Measurements from ENCODE around the gene CHAD.

The CHAD gene

DNA sequence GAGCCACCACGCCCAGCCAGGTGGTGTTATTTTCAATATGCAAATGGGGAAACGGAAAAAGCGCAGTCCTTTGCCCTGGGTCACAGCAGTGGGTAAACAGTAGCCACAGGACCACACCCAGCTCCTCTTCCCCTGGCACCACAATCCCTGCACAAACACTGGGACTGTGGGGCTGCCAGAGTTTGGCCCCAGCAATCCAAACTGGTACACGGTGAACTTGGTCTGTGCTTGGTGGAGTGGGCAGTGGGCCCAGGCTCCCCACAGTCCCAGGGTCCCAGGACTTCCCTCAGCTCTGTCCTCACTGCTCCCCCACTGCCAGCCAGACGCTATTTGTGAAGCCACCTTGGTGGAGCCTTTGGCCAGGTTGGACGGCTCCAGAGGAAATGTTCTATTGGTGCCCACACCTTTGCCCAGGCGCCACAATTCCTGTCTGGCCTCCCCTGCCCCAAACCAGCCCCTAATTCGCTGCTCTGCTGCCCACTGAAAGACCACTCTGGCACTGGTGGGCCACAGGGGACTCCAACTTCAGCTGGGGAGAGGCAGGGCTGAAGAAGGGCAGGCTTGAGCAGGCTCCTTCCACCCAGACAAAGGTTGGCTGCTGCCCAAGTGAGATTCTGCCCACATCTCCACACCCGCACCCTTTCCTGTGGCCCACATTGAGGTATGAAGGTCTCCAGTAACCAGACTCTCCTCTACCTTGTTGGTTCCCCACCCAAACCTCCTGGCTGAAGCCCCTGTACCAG, 2.1 kb downstream of the CHAD start:
- Histone ChIP-seq H3K4me1 (ENCODE audit: control insufficient read depth, insufficient read depth, low read length) (no peaks in the 10 kb centered on the region), H3K9me3 (ENCODE audit: control insufficient read depth, low read length) (no peaks in the 10 kb centered on the region), H3K27ac (ENCODE audit: insufficient read depth, low read depth, low read length, poor library complexity, severe bottlenecking) (no peak overlapping the region), H3K4me3 (ENCODE audit: insufficient read depth, low read depth, low read length) (no peak overlapping the region), H3K27me3 (ENCODE audit: control insufficient read depth, insufficient read depth, low read length, poor library complexity, severe bottlenecking) (peaks cover 33% of the 10 kb centered on the region), H3K36me3 (ENCODE audit: control insufficient read depth, insufficient read depth, low read length) (no peaks in the 10 kb centered on the region)
- 91 to 92% methylated on average over 9 of the region's 9 CpGs for WGBS, 2 experiments

DNA sequence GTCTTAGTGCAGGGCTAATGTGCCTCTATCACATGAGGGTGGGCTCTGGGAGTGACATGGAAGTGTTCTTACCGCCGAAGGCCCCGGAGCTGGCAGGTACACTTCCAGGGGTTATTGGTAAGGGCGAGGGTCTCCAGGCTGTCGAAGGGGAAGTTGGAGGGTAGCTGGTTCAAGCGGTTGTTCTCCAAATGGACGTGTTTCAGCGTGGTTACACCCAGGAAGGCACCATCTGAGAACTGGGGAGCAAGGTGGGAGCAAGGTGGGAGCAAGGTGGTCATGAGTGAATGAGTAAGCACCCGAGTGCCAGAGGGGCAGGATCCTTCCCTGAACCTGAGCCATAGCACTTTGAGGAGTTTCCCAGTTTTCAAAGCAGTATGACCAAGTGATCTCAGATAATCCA, 3.0 kb downstream of the CHAD start:
- no peak overlapping the region for H3K4me3 ChIP-seq (ENCODE audit: insufficient read depth, low read depth, low read length)
- H3K9me3 ChIP-seq (ENCODE audit: control insufficient read depth, low read length), result no peaks in the 10 kb centered on the region
- WGBS, 2 experiments, result 94 to 95% methylated on average over 9 of the region's 9 CpGs
- H3K36me3 ChIP-seq (ENCODE audit: control insufficient read depth, insufficient read depth, low read length), result no peaks in the 10 kb centered on the region
- no peaks in the 10 kb centered on the region for H3K4me1 ChIP-seq (ENCODE audit: control insufficient read depth, insufficient read depth, low read length)
- H3K27me3 ChIP-seq (ENCODE audit: control insufficient read depth, insufficient read depth, low read length, poor library complexity, severe bottlenecking), result peaks cover 33% of the 10 kb centered on the region
- no peak overlapping the region for H3K27ac ChIP-seq (ENCODE audit: insufficient read depth, low read depth, low read length, poor library complexity, severe bottlenecking)

DNA sequence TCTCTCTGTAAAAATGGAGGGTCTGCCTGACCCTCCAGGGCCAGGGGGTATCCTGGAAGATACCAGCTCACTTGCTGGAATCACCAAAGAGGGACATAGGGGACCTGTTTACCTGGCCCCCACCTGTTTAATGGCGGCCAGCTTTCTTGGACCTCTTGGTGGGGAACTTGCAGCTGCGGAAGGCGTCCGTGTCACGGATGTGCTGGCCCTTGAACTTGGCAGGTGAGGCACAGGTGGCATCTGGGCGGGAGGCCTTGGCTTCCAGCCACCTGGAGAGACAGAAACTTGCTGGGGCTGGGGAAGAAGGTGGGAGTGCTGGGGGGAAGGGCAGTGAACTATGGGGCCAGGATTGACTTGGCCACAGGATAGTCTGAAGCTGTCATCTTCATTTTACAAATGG, 3.5 kb downstream of the CHAD start:
- Histone ChIP-seq H3K4me3 (ENCODE audit: insufficient read depth, low read depth, low read length) (no peak overlapping the region), H3K27ac (ENCODE audit: insufficient read depth, low read depth, low read length, poor library complexity, severe bottlenecking) (no peak overlapping the region), H3K4me1 (ENCODE audit: control insufficient read depth, insufficient read depth, low read length) (no peaks in the 10 kb centered on the region), H3K27me3 (ENCODE audit: control insufficient read depth, insufficient read depth, low read length, poor library complexity, severe bottlenecking) (peaks cover 28% of the 10 kb centered on the region), H3K36me3 (ENCODE audit: control insufficient read depth, insufficient read depth, low read length) (no peaks in the 10 kb centered on the region), H3K9me3 (ENCODE audit: control insufficient read depth, low read length) (no peaks in the 10 kb centered on the region)
- 93 to 95% methylated on average over 6 of the region's 6 CpGs for WGBS, 2 experiments

DNA sequence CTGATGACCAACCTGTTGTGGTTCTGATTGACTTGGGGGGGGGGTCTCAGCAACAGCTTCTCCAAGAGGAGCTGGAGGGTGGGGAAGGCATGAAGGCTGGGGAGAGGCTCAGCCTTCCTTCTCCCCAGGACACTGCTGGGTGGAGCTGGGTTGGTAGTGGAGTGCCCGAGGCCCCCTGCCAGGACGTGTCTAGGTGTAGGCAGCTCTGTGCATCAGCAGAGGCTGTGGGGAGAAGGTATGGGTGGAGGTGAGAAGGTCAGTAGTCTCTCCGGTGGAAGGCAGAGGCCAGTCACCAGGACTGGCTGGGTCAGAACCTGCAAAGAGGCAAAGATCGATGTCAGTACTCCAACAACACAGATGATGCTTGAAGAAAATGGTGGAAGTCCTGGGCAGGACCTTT, 3.9 kb downstream of the CHAD start:
- WGBS, 2 experiments, result 94% methylated on average over 4 of the region's 4 CpGs
- H3K4me1 ChIP-seq (ENCODE audit: control insufficient read depth, insufficient read depth, low read length), result no peaks in the 10 kb centered on the region
- peaks cover 24% of the 10 kb centered on the region for H3K27me3 ChIP-seq (ENCODE audit: control insufficient read depth, insufficient read depth, low read length, poor library complexity, severe bottlenecking)
- no peaks in the 10 kb centered on the region for H3K9me3 ChIP-seq (ENCODE audit: control insufficient read depth, low read length)
- no peak overlapping the region for H3K27ac ChIP-seq (ENCODE audit: insufficient read depth, low read depth, low read length, poor library complexity, severe bottlenecking)
- H3K4me3 ChIP-seq (ENCODE audit: insufficient read depth, low read depth, low read length), result no peak overlapping the region
- H3K36me3 ChIP-seq (ENCODE audit: control insufficient read depth, insufficient read depth, low read length), result no peaks in the 10 kb centered on the region

DNA sequence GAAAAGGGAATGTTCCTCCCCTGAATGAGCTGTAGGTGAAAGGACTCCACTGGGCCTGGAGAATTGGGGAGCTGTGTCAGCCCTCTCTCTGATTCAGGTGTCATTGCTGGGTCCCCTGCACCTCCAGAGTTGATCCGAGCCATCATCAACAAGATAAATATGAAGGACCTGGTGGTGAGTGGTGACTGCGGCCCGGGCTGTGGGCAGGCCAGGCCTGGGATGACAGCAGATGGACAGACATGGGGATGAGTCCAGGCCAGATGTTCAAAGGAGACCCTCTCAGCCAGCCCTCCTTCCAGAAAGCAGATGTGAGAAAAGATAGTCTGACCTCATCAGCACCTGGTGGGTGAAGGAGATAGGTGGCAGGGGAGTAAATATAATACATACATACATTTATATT, 4.6 kb downstream of the CHAD start:
- Histone ChIP-seq H3K9me3 (ENCODE audit: control insufficient read depth, low read length) (no peaks in the 10 kb centered on the region), H3K27me3 (ENCODE audit: control insufficient read depth, insufficient read depth, low read length, poor library complexity, severe bottlenecking) (peaks cover 18% of the 10 kb centered on the region), H3K4me3 (ENCODE audit: insufficient read depth, low read depth, low read length) (no peak overlapping the region), H3K36me3 (ENCODE audit: control insufficient read depth, insufficient read depth, low read length) (no peaks in the 10 kb centered on the region), H3K27ac (ENCODE audit: insufficient read depth, low read depth, low read length, poor library complexity, severe bottlenecking) (no peak overlapping the region), H3K4me1 (ENCODE audit: control insufficient read depth, insufficient read depth, low read length) (no peaks in the 10 kb centered on the region)
- WGBS, 2 experiments, result 95 to 98% methylated on average over 3 of the region's 3 CpGs

DNA sequence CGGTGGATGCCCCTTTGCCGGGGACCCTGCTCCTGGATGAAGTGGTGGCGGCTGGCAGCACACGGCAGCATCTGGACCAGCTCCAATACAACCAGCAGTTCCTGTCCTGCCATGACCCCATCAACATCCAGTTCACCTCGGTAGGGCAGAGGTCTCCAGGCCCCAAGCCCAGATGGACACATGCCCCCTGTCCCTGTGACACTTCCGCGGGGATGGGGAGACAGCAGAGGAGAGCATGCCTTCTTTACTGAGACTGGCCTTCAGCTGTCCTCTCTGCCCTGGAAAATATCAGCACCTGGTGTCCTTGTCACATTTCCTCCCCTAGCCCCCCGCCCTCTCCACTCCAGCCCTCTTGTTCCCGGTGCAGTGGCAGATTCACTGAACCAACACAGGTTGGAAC, 6.2 kb downstream of the CHAD start:
- Histone ChIP-seq H3K9me3 (ENCODE audit: control insufficient read depth, low read length) (no peaks in the 10 kb centered on the region), H3K4me3 (ENCODE audit: insufficient read depth, low read depth, low read length) (no peak overlapping the region), H3K4me1 (ENCODE audit: control insufficient read depth, insufficient read depth, low read length) (no peaks in the 10 kb centered on the region), H3K27ac (ENCODE audit: insufficient read depth, low read depth, low read length, poor library complexity, severe bottlenecking) (no peak overlapping the region), H3K36me3 (ENCODE audit: control insufficient read depth, insufficient read depth, low read length) (no peaks in the 10 kb centered on the region), H3K27me3 (ENCODE audit: control insufficient read depth, insufficient read depth, low read length, poor library complexity, severe bottlenecking) (peaks cover 1% of the 10 kb centered on the region)
- 91 to 92% methylated on average over 9 of the region's 9 CpGs for WGBS, 2 experiments

DNA sequence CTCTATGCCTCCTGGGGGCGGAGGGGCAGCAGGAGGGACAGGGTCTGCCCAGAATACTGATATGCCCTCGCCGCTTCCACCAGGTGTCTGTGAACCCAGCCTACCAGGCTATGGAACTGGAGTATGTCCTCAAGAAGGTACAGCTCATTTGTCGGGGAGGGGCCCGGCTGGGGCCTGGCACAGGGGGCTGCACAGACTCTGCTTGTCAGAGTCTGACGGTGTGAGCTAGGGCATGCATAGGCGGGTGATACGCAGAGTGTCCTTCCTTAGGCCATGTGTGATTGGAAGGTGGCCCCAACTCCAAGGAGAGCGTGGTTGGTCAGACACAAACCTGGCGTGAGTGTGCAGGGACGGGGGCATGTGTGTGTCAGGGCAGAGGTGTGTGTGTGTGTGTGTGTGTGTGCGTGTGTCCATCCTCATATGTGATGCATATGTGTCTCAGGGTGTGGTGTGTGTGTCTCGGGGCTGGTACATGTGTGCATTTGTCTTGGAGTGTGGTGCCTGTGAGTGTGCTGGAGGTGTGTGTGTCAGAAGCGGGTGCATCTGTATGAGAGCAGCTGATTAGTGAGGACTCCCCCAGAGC, 7.0 kb downstream of the CHAD start:
- 93 to 95% methylated on average over 14 of the region's 14 CpGs for WGBS, 2 experiments
- Histone ChIP-seq H3K9me3 (ENCODE audit: control insufficient read depth, low read length) (no peaks in the 10 kb centered on the region), H3K4me3 (ENCODE audit: insufficient read depth, low read depth, low read length) (no peak overlapping the region), H3K27ac (ENCODE audit: insufficient read depth, low read depth, low read length, poor library complexity, severe bottlenecking) (no peak overlapping the region), H3K36me3 (ENCODE audit: control insufficient read depth, insufficient read depth, low read length) (no peaks in the 10 kb centered on the region), H3K4me1 (ENCODE audit: control insufficient read depth, insufficient read depth, low read length) (no peaks in the 10 kb centered on the region), H3K27me3 (ENCODE audit: control insufficient read depth, insufficient read depth, low read length, poor library complexity, severe bottlenecking) (no peaks in the 10 kb centered on the region)

DNA sequence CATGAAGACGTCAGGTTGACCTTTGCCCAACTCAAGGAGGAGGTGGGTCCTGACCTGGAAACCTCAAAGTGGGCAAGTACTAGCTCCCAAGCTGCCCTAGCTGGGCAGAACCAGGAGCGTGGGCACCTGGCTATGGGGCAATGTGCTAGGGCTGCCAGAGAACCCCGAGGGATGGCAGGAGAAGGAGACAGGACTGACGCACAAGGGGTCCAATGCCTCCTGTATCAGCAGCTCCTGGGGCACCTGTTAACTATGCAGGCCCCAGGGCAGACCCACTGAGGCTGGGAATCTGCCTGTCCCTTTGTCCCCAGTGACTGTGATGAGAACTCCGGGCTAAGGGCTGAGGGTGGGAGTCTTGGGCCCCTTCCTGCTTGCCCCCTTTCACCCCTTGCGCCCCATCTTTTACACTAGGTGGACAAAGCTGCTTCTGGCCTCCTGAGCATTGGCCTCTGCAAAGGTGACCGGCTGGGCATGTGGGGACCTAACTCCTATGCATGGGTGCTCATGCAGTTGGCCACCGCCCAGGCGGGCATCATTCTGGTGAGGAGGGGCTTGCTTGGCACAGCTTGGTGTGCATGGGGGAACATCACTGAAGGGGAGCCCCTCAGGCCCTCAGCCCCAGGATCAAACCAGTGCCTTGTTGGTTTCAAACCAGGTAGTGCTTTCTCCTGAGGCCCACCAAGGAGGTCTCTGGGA, 7.7 kb downstream of the CHAD start:
- H3K27ac ChIP-seq (ENCODE audit: insufficient read depth, low read depth, low read length, poor library complexity, severe bottlenecking), result no peak overlapping the region
- H3K4me3 ChIP-seq (ENCODE audit: insufficient read depth, low read depth, low read length), result no peak overlapping the region
- H3K9me3 ChIP-seq (ENCODE audit: control insufficient read depth, low read length), result no peaks in the 10 kb centered on the region
- 94 to 97% methylated on average over 9 of the region's 9 CpGs for WGBS, 2 experiments
- H3K27me3 ChIP-seq (ENCODE audit: control insufficient read depth, insufficient read depth, low read length, poor library complexity, severe bottlenecking), result no peaks in the 10 kb centered on the region
- H3K36me3 ChIP-seq (ENCODE audit: control insufficient read depth, insufficient read depth, low read length), result no peaks in the 10 kb centered on the region
- no peaks in the 10 kb centered on the region for H3K4me1 ChIP-seq (ENCODE audit: control insufficient read depth, insufficient read depth, low read length)

DNA sequence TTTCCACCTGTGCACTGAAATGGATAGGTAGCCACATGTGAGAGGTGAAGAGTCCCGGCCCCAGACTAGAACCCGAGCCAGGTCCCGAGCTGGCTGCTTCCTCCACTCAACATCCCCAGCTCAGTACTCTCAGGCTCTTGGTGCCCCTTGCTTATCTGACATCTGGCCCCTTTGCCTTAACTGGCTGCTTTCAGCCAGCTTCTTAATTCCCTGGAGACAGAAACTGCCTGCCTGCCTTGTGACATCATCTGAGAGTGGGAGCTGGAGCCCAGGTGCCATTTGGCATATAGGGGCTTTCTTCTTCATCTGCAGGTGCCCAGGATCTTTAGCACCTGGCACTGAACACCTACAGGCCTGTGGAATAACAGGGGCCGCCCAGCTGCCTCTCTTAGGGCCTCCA, 8.9 kb downstream of the CHAD start:
- no peaks in the 10 kb centered on the region for H3K36me3 ChIP-seq (ENCODE audit: control insufficient read depth, insufficient read depth, low read length)
- no peak overlapping the region for H3K4me3 ChIP-seq (ENCODE audit: insufficient read depth, low read depth, low read length)
- H3K4me1 ChIP-seq (ENCODE audit: control insufficient read depth, insufficient read depth, low read length), result no peaks in the 10 kb centered on the region
- 87 to 95% methylated on average over 4 of the region's 4 CpGs for WGBS, 2 experiments
- H3K9me3 ChIP-seq (ENCODE audit: control insufficient read depth, low read length), result no peaks in the 10 kb centered on the region
- H3K27ac ChIP-seq (ENCODE audit: insufficient read depth, low read depth, low read length, poor library complexity, severe bottlenecking), result no peak overlapping the region
- H3K27me3 ChIP-seq (ENCODE audit: control insufficient read depth, insufficient read depth, low read length, poor library complexity, severe bottlenecking), result no peaks in the 10 kb centered on the region
